ENCODE measurements around the gene ADM. TPM values are rescaled to one million over a fixed set of nuclear protein-coding genes. Genes with fewer than 3 reads are reported as not detected.

ADM gene
- total RNA-seq, 2 donors from 2014 or later = 11.7 to 100 TPM

GRCh38 chr11:10283991-10284390 is 20.9 kb upstream of the ADM start:
- H3K27me3 Mint-ChIP-seq = no peaks in the 10 kb centered on the region
- peaks cover 4% of the 10 kb centered on the region for H3K4me1 Mint-ChIP-seq
- H3K9me3 Mint-ChIP-seq = no peaks in the 10 kb centered on the region
- H3K27ac Mint-ChIP-seq = no peak overlapping the region
- no peaks in the 10 kb centered on the region for H3K36me3 Mint-ChIP-seq (ENCODE audit: low read depth)
- ATAC-seq (replicated peaks) = no peak
- no peak overlapping the region for H3K4me3 Mint-ChIP-seq

GRCh38 chr11:10285148-10285802 is 19.6 kb upstream of the ADM start:
- no peak for ATAC-seq (replicated peaks)

GRCh38 chr11:10287140-10287539 is 17.7 kb upstream of the ADM start:
- Mint-ChIP-seq H3K4me1 (peaks cover 14% of the 10 kb centered on the region), H3K27ac (no peak overlapping the region)
- no peak for ATAC-seq (replicated peaks)

More at GRCh38 chr11:10285148-10285802, 19.6 kb upstream of the ADM start:
- no peak overlapping the region for H3K4me3 Mint-ChIP-seq
- H3K4me1 Mint-ChIP-seq = peaks cover 7% of the 10 kb centered on the region
- no peaks in the 10 kb centered on the region for H3K9me3 Mint-ChIP-seq
- H3K36me3 Mint-ChIP-seq (ENCODE audit: low read depth) = no peaks in the 10 kb centered on the region
- H3K27ac Mint-ChIP-seq = no peak overlapping the region
- no peaks in the 10 kb centered on the region for H3K27me3 Mint-ChIP-seq

GRCh38 chr11:10287766-10288715 is 16.8 kb upstream of the ADM start:
- no peaks in the 10 kb centered on the region for H3K27me3 Mint-ChIP-seq

More at GRCh38 chr11:10287140-10287539, 17.7 kb upstream of the ADM start:
- Mint-ChIP-seq H3K36me3 (ENCODE audit: low read depth) (no peaks in the 10 kb centered on the region), H3K9me3 (no peaks in the 10 kb centered on the region), H3K27me3 (no peaks in the 10 kb centered on the region), H3K4me3 (no peak overlapping the region)

GRCh38 chr11:10288881-10289764 is 15.8 kb upstream of the ADM start:
- H3K27ac Mint-ChIP-seq = no peak overlapping the region
- no peaks in the 10 kb centered on the region for H3K9me3 Mint-ChIP-seq
- no peaks in the 10 kb centered on the region for H3K36me3 Mint-ChIP-seq (ENCODE audit: low read depth)
- H3K4me1 Mint-ChIP-seq = peaks cover 14% of the 10 kb centered on the region
- H3K4me3 Mint-ChIP-seq = no peak overlapping the region
- H3K27me3 Mint-ChIP-seq = no peaks in the 10 kb centered on the region
- ATAC-seq (replicated peaks) = no peak

More at GRCh38 chr11:10287766-10288715, 16.8 kb upstream of the ADM start:
- H3K4me3 Mint-ChIP-seq = no peak overlapping the region
- peaks cover 14% of the 10 kb centered on the region for H3K4me1 Mint-ChIP-seq
- H3K36me3 Mint-ChIP-seq (ENCODE audit: low read depth) = no peaks in the 10 kb centered on the region
- H3K27ac Mint-ChIP-seq = no peak overlapping the region
- no peak for ATAC-seq (replicated peaks)
- no peaks in the 10 kb centered on the region for H3K9me3 Mint-ChIP-seq

GRCh38 chr11:10289765-10290380 is 15.0 kb upstream of the ADM start:
- no peaks in the 10 kb centered on the region for H3K36me3 Mint-ChIP-seq (ENCODE audit: low read depth)
- H3K27me3 Mint-ChIP-seq = peaks cover under 1% of the 10 kb centered on the region
- H3K4me3 Mint-ChIP-seq = no peak overlapping the region
- H3K27ac Mint-ChIP-seq = no peak overlapping the region
- H3K4me1 Mint-ChIP-seq = peaks cover 15% of the 10 kb centered on the region
- no peaks in the 10 kb centered on the region for H3K9me3 Mint-ChIP-seq
- no peak for ATAC-seq (replicated peaks)

GRCh38 chr11:10291801-10292638 is 12.9 kb upstream of the ADM start:
- H3K27me3 Mint-ChIP-seq = peaks cover 21% of the 10 kb centered on the region
- H3K4me1 Mint-ChIP-seq = peaks cover 25% of the 10 kb centered on the region
- H3K36me3 Mint-ChIP-seq (ENCODE audit: low read depth) = peaks cover 7% of the 10 kb centered on the region
- no peak overlapping the region for H3K27ac Mint-ChIP-seq
- peak overlapping the region; percentile 72 for H3K4me3 Mint-ChIP-seq
- H3K9me3 Mint-ChIP-seq = no peaks in the 10 kb centered on the region
- no peak for ATAC-seq (replicated peaks)

- Mint-ChIP-seq H3K9me3 (no peaks in the 10 kb centered on the region), H3K4me3 (peak within 1 kb of the TSS; percentile 74), H3K27ac (peak within 1 kb of the TSS; percentile 17), H3K27me3 (peaks cover 25% of the 10 kb centered on the region), H3K36me3 (ENCODE audit: low read depth) (peaks cover 11% of the 10 kb centered on the region), H3K4me1 (peaks cover 33% of the 10 kb centered on the region)
- ATAC-seq (replicated peaks) = peak; percentile 55
Measured at GRCh38 chr11:10293423-10294289, 11.2 kb upstream of the ADM start, which contains the start of gene SBF2. Gene SBF2, minus strand, starts transcription at chr11:10294219. Its CDS starts 150 bp downstream, at chr11:10294069.

- no peak for ATAC-seq (replicated peaks)
- peaks cover 36% of the 10 kb centered on the region for H3K4me1 Mint-ChIP-seq
- H3K27ac Mint-ChIP-seq = peak overlapping the region; percentile 17
- peak overlapping the region; percentile 74 for H3K4me3 Mint-ChIP-seq
- H3K27me3 Mint-ChIP-seq = peaks cover 25% of the 10 kb centered on the region
- peaks cover 11% of the 10 kb centered on the region for H3K36me3 Mint-ChIP-seq (ENCODE audit: low read depth)
- no peaks in the 10 kb centered on the region for H3K9me3 Mint-ChIP-seq
Measured at GRCh38 chr11:10294290-10294953, 10.5 kb upstream of the ADM start.

- Mint-ChIP-seq H3K36me3 (ENCODE audit: low read depth) (peaks cover 11% of the 10 kb centered on the region), H3K27me3 (peaks cover 29% of the 10 kb centered on the region), H3K27ac (peak overlapping the region; percentile 17), H3K9me3 (no peaks in the 10 kb centered on the region), H3K4me3 (peak overlapping the region; percentile 74), H3K4me1 (peaks cover 33% of the 10 kb centered on the region)
- no peak for ATAC-seq (replicated peaks)
Measured at GRCh38 chr11:10295064-10295901, 9.6 kb upstream of the ADM start.

- Mint-ChIP-seq H3K27me3 (peaks cover 34% of the 10 kb centered on the region), H3K36me3 (ENCODE audit: low read depth) (peaks cover 18% of the 10 kb centered on the region), H3K4me3 (peak overlapping the region; percentile 50), H3K27ac (peak overlapping the region; percentile 38), H3K9me3 (no peaks in the 10 kb centered on the region), H3K4me1 (peaks cover 26% of the 10 kb centered on the region)
- peak; percentile 90 for ATAC-seq (replicated peaks)
Measured at GRCh38 chr11:10298342-10298741, 6.5 kb upstream of the ADM start.
